Posterior cingulate gyrus (tissue), 11 donors: ENCODE measurements around the gene CYP3A4.
A peak's percentile ranks its signal among the peaks of the same experiment; 100 is the strongest.
"Not testable (repeated sequence)": the region's sequence is repeated elsewhere in the genome, so short reads cannot be mapped to it uniquely, and the experiment has no call there.

ENCODE experiments used
- DNase-seq, 10 donors: peaks; one replicate each; pipeline versions ENCODE4 v3.0.0 to v3.0.0-alpha.2; 2020 to 2021; ENCODE audit warnings: mixed read lengths in 3 of 10
- intact Hi-C: fragments of 100-400 bp; cut with DNase I; formaldehyde crosslinking; loops from one replicate; pipeline ENCODE4 v1.15.1; 2023

CYP3A4 gene

GRCh38 chr7:99784007-99784406 is at the start of gene CYP3A4:
Gene CYP3A4 (minus strand): TSS chr7:99784184. CDS start chr7:99784081, 103 bp downstream.
- intact Hi-C loops, result no loop called here

DNA sequence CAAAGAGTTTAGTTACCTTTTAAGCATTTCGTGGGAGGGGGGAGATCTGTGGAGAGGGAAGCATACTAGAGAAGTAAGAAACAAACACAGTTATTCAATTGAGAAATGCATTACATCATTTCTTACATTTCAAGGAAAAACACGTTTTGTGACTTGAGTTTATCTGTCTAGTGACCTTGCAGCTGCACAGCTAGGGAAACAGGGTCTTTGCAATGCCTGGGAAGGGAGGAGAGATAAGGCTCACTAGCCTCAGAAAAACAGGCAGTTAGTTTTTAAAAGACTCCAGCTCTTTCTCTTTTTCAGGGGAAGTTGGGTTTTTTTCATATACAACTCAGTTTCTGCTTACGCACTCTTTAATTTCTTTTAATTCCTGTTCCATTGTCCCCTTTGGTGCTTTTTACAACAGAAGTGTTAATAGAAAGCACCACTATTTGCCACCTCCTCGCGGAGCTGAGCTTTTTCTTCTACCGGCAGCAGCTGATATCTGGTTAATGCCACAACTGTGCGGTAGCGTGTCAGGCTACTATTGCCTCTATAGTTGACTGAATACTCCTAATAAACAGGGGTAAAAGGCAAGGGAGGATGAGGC is 49.4 kb upstream of the CYP3A4 start:
- intact Hi-C loops, result no loop called here
- no peak for DNase-seq

More at GRCh38 chr7:99784007-99784406, at the start of gene CYP3A4:
- peak in 5 of 10 donors; percentile 11 to 85 (median 20) for DNase-seq

DNA sequence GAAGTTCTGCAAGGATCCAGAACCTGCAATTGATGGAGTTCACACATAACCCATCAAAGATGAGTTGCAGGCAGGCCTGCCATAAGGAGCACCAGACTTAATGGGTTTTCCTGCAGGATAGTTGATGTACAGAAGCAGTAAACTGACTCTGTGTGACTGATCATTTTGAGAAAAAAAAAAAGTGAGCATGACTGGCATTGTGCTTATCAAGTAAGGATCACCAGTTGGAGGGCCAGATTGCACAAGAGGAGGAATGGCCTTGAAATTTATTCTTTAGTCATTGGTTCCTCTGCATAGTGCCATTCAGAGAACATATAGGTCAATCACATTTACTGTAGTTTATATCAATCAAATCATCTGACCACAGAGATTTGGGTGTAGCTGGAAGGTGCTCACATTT is 47.6 kb upstream of the CYP3A4 start:
- DNase-seq, result no peak
- intact Hi-C loops, result no loop called here

DNA sequence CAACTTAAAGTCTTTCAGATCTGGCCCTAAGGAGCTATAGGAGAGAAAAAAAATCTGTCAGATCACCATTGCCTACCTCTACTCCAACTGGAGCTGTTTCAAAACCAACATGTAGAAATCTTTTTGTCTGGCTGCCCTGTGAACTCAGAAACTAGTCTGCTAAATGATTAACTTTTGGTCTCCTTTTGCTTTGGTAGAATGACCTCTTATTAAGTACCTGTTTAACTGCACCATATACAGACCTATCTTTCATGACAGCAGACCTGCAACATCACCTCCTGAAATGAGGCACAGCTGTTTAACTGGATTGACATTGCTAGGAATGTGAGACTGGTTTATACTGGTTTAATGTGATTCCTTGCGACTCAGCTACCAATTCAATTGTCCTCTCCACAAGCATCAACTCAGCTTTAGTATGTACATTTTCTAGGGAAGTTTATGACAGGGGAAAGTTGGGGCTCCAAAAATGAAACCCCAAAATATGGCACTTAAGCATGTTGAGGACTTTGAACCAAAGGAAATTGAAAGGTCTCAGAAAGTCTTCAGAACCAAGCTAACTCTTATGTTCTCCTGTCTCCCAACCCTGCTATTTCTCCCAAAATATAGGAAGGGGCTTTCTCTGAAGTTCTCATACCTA is 45.7 kb upstream of the CYP3A4 start:
- DNase-seq, result no peak
- intact Hi-C loops, result no loop called here

DNA sequence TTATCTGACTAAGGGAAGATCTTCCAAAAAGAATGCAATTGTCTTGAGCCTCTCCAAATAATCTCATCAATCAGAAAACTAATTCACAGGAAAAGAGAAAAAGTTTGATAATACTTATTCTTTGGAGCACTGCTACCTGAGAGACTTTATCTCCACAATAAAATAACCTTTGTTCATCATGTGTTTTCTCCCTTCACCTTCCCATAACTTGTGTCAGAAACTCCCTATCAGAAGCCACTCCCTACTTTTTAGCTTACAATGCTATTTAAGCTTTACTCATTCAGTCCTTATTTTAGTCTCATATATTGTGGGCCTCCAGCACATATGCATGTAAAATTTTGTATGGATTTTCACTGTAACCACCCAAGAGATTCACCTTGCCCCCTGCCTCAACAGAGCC is 44.8 kb upstream of the CYP3A4 start:
- DNase-seq, result no peak
- intact Hi-C loops, result no loop called here

DNA sequence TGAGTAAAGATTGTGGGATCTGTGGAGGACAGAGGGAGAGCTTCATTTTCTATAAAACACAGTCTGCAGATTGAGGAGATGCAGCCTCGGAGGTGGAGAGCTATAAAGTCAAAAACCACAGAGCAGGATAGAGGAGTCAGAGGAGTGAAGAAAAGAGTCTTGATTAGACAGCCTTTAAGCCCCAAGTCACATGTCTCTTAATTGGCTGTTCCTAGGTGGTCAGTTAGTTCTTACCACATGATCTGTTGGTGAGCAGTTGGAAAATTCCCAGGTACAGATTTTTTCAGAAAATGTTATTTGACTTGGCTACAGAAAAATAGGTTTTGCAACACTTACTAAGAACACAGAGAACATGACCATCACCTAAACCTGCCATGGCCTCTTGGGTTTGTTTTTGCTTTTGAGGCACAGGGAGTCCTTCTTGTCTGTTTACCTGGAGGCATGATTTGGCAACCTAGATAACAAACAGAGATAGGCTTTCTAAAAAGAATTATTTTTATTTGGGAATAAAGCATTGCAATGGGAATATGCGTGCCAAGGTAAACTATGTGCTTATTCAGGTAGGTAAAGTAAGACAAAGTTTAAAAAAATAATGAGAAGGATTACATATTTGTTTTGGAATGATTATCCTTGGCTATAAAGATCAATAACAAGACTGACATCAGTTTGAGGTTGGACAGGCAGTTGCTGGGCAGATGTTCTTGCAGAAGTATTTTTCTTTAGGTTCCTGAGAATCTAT is 43.2 kb upstream of the CYP3A4 start:
- intact Hi-C loops, result no loop called here
- no peak for DNase-seq

DNA sequence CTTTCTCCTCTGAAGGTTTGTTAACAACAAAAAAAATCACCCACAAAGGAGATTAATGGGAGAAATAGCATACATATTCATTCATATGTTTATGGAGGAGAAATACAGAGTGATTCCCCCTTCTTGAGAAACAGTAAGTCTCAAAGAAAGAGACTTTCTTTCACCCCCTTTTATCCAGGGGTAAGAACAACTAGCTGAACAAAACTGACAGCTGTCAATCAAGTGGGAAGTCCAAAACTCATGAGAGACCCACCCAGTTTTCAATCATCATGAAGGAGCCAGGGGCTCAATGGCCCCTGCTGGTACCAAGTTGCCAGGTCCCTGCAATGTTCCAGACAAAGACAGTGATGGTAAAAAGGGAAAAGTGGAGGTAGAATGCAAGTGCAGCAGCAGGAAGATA is 41.9 kb upstream of the CYP3A4 start:
- DNase-seq, result no peak
- intact Hi-C loops, result no loop called here

- no peak for DNase-seq
- intact Hi-C loops, result no loop called here
These were observed 41.5 kb upstream of the CYP3A4 start for GRCh38 chr7:99825452-99825851.

DNA sequence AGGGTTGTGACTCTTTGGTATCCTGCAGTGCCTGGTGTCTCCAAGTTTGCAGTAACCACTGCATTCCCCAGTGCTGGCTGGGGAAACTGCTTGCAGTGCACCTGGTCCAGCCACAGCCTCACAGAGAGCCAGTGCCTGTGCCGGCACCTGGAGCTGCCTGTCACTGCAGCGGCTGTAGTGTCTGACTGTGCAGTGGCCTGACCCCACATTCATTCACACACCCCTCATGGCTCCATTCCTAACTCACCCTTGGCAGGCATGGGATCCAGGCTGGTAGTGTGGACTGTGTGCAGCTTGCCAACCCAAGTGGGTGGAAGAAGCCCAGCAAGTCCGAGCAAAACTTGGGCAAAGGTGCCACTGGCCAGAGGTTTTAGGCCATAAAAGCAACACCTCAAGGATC is 40.1 kb upstream of the CYP3A4 start:
- peak in 1 of 10 donors; percentile 58 for DNase-seq
- intact Hi-C loops, result no loop called here

GRCh38 chr7:99822731-99823718 is 39.0 kb upstream of the CYP3A4 start:
- intact Hi-C loops, result no loop called here
- DNase-seq, result no peak

GRCh38 chr7:99820408-99821027 is 36.5 kb upstream of the CYP3A4 start:
- intact Hi-C loops, result no loop called here
- no peak for DNase-seq

DNA sequence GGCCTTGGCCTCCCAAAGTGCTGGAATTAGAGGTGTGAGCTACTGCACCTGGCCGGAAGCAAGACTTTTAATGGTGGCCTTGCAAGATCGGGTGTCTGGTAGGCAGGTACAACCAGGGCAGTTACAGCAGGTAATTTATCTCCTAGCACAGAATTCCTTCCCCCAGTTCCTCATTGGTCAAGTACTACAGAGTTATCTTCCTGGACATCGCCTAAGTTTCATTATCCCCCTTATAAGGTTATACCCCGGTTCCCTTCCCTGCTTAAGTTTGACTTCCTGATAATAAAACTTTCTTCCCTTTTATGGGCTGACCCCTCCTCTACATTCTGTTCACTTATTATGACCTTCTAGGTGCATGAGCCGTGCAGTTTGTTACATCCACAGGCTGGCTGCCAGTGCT is 24.8 kb upstream of the CYP3A4 start:
- DNase-seq, result no peak
- intact Hi-C loops, result no loop called here

DNA sequence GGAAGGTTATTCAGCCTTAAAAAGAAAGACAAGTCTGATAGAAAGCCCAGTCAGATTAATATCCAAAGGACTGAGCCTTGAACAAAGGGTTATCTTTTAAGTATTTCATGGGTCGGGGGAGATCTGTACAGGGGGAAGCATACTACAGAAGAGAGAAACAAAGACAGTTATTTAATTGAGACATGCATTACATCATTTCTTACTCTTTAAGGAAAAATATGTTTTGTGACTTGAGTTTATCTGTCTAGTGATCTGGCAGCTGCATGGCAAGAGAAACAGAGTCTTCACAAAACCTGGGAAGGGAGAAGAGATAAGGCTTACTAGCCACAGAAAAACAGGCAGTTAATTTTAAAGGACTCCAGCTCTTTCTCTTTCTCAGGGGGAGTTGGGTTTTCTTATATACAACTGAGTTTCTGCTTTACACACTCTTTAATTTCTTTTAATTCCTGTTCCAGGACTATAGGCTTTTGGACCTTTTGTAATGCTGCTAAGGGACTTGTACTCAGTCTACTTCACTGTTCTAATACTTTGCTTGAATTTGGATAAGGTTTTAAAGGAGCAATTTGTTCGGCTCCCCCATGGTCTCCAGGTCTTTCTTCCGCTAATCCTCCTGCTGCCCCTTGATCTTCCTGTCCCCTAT is 23.0 kb upstream of the CYP3A4 start:
- DNase-seq, result no peak
- intact Hi-C loops, result no loop called here

DNA sequence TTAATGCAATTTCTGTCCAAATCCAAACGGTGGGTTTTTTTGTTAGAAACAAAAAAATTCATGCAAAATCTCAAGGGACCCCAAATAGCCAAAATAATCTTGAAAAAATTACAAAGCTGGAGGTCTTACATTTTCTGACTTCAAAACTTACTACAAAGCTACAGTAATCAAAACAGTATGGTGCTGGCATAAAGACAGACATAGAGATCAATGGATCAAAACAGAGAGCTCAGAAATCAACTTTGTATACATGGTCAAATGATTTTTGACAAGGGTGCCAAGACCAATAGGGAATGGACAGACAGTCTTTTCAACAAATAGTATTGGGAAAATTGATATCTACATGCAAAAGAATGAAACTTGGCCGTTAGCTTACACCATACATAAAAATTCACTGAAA is 21.7 kb upstream of the CYP3A4 start:
- intact Hi-C loops, result no loop called here
- DNase-seq, result no peak

GRCh38 chr7:99803118-99803517 is 19.1 kb upstream of the CYP3A4 start:
- intact Hi-C loops, DNase-seq: not testable (repeated sequence)

GRCh38 chr7:99801407-99801806 is 17.4 kb upstream of the CYP3A4 start:
- intact Hi-C loops, DNase-seq: not testable (repeated sequence)

DNA sequence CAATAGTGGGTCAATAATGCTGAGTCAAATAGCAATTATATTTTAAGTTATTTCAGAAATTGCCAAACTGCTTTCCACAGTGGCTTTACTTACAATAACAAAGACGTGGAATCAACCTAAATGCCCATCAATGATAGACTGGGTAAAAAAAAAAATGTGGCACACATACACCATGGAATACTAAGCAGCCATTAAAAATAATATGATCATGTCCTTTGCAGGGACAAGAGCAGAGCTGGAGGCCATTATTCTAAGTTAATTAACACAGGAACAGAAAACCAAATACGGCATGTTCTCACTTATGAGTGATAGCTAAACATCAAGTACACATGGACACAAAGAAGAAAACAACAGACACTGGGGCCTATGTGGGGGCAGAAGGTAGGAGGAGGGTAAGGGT is 15.0 kb upstream of the CYP3A4 start:
- no peak for DNase-seq
- intact Hi-C loops, result no loop called here

DNA sequence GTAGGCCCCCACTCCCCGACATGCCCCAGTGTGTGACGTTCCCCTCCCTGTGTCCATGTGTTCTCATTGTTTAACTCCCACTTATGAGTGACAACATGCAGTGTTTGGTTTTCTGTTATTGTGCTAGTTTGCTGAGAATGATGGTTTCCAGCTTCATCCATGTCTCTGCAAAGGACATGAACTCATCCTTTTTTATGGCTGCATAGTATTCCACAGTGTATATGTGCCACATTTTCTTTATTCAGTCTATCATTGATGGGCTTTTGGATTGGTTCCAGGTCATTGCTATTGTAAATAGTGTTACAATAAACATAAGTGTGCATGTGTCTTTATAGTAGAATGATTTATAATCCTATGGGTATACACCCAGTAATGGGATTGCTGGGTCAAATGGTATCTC is 11.9 kb upstream of the CYP3A4 start:
- intact Hi-C loops, DNase-seq: not testable (repeated sequence)

DNA sequence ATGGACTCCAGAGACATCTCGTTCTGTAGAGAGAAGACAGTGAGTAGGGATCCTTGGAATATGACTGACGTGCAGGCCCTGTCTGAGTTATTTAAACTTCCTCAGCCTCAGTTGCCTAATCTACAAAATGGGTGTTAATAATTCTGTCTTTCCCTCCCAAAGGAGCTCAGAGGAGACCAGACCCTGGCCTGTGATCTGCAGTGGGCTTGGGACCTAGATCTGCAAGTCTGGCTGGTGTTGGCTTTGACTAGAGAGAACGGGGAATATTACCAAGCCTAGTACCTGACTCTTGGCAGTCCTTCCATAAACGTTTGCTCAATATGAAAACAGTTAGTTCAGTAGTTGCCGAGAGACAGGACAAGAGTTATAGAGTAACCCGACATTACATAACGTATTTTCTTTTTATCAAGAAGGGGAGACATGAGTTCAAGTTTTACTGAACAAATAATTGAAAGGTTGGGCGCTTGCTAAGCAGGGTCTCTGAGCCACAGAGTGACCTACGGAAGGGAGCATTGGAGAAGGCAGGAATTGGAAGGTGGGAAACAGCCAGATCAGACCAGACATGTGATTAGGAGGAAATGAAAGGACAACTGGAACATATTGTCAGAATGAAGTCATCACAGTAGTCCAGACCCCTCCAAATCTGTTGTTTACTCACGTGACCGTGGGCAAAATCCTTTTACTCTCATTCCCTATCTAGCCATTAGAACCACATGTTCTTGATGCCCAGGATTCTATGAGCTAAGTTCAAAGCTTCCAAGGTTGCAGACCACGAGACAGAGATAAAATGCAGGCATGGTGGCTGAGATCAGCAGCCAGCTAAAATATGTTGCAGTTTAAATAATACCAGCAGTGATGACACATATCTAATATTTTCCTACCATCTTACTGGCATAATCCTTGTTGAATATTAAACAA is 10.9 kb upstream of the CYP3A4 start:
- DNase-seq, result no peak
- intact Hi-C loops, result no loop called here
